LHCN-M2 (cell line): Measurements from ENCODE around the gene FADS2. TPM values are rescaled to one million over a fixed set of nuclear protein-coding genes. Genes with fewer than 3 reads are reported as not detected.

Experiments
- DNase-seq: peaks from one replicate; pipeline ENCODE4 v3.0.0-alpha.2; 2012; ENCODE audit warnings: low read depth
- total RNA-seq: library from RNA; depleted of rRNA; stranded (reverse); fragments of >200 nt; gene quantifications from 2 replicates; pipeline ENCODE4 v1.2.3, GENCODE V29; 2014

The FADS2 gene
- total RNA-seq, 1 experiment from 2014 or later = 45.5 TPM

DNA sequence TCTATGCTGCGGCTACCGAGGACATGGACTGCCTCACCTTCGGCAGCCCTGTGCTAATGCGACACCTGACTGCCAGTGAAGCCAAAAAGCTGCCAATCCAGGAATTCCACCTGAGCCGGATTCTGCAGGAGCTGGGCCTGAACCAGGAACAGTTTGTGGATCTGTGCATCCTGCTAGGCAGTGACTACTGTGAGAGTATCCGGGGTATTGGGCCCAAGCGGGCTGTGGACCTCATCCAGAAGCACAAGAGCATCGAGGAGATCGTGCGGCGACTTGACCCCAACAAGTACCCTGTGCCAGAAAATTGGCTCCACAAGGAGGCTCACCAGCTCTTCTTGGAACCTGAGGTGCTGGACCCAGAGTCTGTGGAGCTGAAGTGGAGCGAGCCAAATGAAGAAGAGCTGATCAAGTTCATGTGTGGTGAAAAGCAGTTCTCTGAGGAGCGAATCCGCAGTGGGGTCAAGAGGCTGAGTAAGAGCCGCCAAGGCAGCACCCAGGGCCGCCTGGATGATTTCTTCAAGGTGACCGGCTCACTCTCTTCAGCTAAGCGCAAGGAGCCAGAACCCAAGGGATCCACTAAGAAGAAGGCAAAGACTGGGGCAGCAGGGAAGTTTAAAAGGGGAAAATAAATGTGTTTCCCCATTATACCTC, 32.1 kb upstream of the FADS2 start:
- DNase-seq = no peak

DNA sequence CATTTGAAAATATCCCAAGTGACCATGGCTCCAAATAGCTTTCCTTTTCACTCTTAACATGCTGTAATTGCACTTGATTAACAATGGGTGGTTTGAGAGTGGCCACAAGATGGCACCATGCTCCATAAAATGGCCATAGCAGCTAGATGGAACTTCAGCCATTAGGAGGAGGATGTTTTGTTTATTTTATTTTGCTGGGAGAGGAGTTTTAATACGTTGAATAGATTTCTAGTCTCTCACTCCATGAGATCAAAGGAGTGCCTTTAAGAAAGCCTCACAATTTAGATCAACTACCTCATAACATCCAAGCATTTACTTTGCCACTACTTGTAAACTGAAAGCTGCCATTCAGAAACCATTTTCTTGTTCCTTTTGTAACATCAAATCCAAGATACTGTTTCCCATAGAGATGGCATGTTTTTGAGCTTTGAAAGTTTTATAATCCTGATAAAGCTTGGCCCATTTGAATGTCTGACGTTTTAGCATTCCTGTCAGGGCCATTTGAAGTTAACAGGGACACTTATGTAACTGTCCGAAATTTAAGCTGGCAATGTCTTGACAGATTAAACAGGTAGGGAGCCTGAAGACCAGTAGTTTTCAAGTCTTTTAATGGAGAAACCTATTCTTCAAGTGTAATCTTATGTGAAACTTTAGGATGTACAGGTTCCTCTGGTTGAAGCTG, 30.7 kb upstream of the FADS2 start:
- peak; percentile 77 for DNase-seq

DNA sequence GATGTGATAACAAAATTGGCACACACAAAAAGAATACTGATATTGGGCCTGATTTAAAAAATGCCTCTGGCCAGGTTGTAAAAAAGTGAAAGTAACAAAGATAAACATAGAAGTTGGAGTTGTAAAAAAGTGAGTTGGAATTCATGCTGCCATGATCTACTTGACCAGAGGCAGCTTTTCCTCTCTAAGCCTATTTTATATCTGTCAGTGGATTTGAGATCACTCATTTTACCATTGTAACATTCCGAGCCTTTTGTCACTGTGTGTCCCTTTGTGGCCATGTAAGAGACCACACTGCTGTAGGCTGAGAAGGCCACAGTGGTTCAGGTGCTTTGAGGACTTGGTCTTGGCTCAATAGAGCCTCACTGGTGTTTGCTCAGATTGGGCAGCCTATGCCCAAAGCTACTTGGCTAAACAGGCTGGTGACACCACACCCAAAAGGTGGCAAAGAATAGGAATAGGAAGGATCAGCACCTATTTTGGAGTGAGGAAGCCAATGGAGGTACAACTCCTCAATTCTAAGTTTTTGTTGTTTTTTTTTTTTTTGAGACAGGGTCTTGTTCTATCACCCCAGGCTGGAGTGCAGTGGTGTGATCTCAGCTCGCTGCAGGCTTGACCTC, 28.3 kb upstream of the FADS2 start:
- no peak for DNase-seq

DNA sequence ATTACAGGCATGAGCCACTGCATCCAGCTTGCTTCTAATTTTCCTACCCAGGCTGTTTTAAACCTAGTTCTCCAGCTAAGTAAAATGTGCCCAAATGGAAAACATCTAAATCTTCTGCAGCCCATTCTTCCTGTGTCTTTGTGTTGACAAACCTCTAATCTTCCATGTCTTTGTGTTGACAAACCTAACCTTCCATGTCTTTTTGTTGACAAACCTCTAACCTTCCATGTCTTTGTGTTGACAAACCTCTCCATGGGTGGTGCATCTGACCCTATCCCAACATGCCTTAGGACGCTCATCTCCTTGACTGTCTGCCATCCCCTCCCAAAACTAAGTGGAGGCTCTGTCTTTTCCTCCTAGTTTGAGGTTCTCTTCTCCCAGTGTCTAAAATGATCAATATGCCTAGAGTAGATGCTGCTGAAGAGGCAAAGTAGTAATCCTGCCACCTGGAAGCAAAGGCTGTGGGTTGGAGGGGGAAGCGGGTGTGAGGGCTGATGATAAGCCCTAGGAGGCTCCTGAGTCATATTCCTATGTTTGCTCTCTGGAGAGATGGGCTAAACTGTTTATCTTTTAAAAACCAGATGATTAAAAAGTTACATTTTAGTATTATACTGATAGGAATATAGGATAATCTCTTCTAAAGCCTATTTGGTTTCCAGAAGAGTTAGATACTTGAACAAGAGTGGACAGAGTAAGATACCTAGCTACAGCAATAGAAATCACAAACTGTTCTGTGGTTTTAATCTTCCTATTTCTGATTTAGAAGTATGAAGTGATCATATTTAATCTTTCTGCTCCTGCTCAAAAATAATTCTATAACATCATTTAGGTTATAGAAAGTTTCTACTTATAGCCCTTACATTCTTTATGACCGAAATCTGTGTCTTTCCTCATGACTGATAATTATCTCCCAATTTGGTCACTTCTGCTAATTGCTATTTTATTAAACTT, 27.5 kb upstream of the FADS2 start:
- DNase-seq = no peak

DNA sequence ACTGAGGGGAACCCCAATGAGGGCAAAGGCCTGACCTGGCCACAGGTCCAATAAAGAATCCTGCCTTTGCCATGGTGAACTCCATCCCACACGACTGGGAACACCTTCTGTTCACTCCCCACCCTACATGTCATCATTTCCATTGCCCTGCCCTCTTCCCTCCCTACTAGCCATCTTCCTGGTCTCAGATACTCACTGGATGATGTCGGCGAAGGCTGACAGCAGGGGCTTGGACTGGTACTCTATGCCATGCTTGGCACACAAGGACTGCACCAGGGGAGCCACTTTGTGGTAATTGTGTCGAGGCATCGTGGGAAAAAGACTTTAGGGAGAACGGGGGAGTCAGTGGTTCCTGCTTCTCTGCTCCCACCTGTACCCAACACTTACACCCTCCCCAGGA, 25.5 kb upstream of the FADS2 start:
- DNase-seq = no peak

DNA sequence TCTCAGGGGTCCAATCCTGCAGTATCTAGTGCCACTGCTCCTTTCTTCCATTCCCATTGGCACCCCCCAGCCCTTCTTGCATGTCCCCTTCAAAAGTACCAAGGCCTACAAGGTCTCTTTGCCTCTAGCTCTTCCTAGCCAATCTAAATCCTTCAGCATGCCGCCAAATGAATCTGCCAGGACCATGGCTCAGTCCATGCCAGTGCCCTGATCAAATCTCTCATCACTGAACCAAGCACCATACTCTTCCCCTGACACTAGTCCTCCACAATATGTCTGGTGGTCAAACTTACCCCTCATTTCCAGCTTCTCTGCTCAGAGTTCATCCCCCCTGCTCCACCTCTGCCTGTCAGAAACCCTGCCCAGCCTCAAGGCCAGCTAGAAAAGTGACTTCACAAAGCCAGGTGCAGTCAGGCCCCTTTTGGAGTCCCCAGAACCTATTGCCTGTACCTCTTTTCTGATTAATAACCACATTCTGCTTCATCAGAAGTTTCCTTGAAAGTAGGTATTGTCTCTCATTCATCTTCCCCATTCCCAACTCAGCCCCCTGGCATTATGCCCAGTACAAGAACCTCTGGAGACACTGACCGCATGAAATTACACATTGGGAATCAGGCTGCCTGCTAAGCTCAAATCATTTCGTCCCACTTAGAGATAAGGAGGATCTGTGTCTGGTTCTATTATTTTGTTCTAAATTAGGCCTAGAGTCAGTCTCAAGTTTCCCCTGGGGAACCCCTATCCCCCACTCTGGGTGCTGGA, 24.0 kb upstream of the FADS2 start:
- DNase-seq = no peak

DNA sequence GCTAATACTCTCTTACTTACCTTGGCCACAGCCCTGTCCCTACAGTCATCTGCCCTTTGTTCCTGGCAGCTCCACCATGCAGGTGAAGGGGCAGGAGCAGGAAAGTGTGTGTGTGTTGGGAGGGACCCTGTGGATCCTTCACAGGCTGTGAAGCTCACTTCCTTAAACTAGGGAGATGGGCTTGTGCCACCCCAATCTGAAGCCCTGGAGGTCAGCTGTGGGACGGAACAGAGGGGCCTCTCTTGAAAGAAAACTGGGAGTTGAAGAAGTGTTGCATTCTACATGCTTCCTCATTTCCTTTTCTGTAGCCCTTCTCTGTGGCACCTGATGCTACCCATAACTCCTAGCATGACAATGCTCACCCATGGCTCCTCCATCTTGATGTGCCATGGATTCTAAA, 23.0 kb upstream of the FADS2 start:
- no peak for DNase-seq

DNA sequence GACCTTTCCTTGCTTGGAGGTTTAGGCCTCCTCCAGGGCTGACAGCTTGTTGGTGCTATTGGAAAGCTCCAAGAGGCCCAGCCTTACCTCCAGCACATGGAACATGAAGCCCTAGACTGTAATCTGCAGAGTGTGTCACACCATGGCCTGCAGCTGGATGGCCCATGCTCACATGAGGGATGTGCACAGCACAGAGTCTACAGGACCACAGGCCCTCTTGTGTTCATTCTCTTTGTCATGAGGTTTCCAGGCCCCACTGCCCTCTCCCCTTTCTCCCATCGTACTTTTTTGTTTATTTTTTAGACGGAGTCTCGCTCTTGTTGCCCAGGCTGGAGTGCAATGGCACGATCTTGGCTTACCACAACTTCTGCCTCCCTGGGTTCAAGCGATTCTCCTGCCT, 21.3 kb upstream of the FADS2 start:
- DNase-seq = no peak

DNA sequence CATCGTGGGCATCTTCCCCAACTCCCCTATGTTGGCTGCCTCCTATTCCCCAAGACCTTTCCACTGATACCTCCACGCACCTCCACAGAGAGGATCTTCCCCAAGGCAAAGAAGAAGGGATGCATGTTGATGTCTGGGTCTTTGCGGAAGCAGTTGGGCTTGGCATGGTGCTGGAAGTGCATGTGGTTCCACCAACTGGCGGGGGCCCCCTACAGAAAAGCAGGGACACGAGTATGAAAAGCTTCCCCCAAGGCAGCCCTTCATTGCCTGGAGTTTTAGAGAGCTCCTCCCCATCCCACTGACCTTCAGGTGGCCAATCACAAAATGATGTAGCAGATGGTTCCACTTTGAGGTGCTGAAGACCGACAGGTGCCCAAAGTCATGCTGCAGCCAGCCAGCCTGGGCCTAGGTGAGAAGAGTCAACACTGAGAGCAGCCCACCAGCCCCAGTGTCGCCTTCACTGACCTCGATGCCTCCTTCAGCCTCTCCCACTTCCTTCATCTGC, 17.4 kb upstream of the FADS2 start:
- no peak for DNase-seq

DNA sequence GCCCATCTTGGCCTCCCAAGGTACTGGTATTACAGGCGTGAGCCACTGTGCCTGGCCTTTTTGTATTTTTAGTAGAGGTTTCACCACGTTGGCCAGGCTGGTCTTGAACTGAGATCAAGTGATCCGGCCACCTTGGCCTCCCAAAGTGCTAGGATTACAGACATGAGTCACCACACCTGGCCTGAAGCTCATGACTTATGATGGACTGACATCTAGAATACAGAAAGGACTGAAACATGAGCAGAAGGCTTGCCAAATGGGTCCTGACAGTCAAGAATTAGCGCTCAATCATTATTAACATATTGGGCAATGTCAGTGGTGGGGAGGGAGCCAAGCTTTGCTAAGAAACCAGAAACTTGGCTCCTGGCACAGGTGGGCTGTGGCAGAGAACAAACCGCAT, 16.3 kb upstream of the FADS2 start:
- no peak for DNase-seq

DNA sequence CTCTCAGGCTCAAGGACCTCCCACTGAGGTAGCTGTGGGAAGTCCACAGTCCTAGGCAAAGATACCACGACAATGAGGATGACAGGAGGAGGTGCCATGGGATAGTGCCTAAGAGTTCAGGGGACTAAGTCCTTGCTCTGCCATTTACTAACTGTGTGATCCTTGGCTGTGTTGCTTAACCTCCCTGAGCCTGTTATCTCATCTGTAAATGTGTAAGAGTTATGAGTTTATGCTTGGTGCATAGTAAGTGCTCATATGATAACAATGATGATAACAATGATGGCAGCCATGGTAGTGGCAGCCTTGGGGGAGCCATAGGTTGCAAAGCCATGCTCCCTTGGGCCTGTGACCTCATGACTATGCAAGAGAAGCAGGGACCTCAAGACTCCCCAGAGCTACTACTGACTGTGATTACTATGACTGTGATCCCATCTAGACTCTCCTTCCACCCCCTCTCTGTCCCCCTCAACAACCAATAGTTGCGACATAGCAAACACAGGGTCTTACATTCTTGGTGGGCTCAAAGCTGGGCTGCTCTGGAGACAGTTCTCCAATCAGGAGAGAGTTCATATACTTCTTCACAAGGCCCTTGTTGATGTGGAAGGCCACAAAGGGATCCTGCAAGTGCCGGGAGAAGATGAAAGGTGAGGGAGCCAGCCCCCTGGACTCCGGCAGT, 15.2 kb upstream of the FADS2 start:
- no peak for DNase-seq

DNA sequence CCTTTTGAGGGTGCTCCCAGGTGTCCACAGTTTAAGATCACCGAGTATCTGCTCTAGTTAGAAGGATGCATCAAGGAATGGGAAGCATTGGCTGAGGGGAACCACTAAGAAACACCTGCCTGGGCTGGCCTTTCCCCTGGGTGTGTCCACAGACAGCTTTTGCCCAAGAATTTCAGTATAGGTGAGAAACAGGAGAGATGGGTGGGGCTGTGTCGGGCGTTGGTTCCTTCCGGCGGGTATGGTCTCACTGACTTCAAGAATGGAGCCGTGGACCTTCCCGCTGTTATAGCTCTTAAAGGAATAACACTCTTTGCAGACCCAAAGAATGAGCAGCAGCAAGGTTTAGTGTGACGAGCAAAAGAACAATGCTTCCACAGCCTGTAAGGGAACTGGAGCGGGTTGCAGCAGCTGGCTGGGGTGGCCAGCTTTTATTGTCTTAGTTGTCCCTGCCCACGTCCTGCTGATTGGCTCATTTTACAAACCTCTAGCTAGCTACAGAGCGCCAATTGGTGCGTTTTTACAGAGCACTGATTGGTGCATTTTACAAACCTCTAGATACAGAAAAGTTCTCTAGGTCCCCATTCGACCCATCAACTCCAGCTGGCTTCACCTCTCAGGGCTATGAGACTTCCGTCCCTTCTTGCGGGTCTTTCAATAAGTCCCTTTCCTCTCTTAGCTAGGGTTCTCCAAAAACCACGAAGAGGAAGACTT, 13.7 kb upstream of the FADS2 start:
- peak; percentile 44 for DNase-seq

DNA sequence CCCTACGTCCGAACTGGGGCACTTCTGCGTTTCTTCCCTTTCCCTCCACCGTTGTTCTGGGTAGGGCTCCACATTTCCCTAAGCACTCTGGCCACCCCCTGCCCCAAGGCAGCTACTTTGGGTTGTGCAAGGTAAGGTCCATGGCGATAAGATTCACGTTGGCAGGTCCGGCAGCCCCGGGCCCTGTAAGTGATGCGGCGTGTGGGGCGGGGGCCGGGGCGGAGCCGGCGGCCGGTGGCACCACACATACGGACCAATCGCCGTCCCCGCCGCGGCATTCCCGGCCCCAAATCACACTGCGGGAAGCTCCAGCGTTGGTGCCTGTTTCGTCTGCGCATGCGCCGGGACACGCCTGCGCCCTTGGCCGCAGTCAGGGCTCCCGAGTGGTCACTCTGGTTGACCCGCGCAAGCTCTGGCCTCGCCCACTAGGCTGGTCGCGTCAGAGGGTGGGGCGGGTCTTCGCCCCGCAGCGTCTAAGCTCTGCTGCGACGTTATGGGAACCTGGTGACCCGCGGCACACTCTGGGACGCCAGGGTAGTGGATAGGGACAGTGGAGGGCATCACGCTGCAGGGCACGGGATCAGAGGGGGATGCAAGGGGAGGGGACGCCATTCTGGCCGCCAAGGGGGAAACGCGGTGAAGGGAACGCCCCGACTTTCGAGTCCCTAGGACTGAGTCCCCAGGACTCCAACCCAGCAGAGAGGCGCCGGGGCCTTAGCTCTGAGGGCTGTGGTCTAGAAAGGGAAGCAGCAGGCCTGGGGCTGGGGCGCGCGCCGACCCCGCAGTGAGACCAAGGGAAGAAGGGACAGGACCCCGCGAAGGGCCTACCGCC, 12.9 kb upstream of the FADS2 start:
- DNase-seq = peak; percentile 94

DNA sequence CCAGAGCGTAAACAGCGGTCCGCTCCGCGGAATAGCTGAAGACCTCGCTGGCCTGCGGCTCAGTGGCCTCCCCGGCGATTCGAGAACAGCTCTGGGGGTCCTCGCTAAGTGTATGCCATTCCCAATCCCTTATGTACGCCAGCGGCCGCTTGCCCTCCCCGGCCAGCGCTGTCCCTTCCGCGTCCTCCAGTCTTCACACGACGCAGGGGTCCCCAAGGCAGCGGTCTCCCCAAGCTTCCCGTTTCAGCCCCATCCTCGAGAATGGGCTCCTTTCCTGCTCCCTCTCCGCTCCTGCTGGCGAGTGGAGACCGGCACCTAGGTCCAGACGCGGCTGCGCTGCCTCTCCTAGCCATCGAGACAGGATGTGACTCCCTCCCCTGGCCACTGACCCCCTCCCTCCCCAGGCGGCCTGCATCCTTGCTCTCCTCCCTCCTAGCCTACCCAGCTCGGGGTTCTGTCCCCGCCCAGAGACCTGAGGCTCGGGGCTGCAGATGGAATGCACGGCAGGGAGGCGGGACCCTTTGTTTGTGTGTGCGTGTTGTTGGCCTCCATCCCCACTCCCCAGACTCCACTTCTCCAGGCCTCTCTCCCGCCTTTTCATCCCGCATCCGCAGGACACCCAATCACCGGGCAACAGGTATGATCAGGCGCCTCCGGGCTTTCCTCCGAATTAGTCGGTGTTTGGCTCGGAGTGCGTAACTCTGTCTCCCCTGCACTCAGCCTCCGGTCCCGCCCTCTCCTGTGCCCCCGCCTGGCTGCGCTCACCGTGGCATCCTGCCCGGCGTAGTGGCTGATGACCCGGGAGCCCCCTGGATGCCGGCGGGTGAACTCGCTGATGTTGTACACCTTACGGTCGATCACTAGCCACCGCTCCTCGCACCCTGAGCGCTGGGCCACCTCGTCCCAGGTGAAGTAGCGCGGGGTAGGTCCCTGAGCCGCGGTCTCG, 12.0 kb upstream of the FADS2 start:
- peak; percentile 70 for DNase-seq

DNA sequence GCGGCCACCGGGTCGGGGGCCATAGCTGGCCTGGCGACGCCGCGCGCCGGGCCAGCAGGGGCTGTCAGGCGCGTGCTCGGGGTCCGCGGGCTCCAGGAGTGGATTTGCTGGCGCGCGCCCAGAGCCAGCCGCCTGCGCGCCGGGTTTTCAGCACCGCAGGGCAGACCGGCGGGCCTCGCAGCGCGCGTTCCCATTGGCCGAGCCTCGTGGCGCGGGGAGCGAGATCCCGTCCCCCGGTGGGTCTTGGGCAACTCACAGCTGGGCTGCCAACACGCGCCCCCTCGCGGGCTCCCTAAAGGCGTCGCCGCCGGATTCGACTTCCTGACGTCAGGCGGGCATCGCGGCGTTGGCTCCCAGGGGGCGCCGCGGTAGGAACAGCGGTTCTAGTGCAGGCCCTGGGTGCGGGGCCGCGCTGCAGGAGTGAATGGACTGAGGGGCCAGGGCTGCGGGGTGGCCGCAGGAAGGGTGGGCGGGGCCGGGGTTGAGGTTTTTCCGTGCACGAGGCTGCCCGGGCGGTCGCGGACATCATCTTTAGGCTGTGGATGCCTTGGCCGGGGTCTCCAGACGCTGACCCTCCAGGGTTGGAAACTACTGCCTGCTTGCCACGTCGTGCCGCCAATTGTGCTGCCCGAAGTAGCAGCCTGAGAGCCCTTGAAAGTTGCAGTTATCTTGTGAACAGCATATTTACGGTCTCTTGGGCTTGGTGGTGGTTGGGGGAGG, 11.2 kb upstream of the FADS2 start, which contains the start of gene FADS1:
TSS of gene FADS1 (minus strand) at position 268 of the 720 bp plus-strand sequence. CDS start at position 194, 74 bp downstream.
- DNase-seq = peak; percentile 94

DNA sequence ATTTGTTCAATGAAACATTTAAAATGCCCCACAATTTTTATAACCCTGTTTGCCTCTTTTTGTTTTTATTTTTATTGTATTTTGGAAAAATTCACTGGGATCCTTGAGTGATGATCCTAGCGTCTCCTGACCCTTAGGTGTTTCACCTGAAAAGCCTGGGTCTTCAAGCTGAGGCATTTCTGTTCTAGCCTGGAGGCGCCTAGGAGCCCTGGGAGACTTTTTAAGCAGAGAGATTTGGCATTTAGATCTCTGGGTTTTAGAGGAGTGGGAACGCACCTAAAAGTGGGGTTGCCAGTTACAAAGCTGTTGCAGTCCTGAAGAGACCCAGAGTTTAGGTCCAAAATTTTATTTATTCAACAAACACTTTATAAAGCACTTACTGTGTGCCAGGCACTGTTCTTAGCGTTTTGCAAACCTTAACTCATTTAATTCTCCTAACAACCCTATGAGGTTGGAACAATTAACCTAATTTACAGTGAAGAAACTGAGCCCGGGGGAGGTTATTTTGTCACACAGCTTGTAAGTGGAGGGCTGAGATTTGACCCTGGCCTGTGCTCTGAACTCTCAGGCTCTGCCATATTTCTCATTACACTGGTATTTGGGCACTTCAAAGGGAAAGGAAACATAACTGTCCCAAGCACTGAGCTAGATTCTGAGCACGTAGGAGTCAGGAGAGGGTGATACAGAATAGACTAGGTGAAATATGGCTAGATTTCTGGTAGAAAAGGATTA, 10.5 kb upstream of the FADS2 start:
- DNase-seq = no peak
